HG02798 (cell line): ENCODE data around the gene TCHH.
"Not testable (repeated sequence)": the region's sequence is repeated elsewhere in the genome, so short reads cannot be mapped to it uniquely, and the experiment has no call there.

Experiments used
- ATAC-seq: cut with Tn5 transposase; IDR thresholded peaks from one replicate; pipeline ENCODE4 v1.9.1; 2021; ENCODE audit warnings: mild to moderate bottlenecking; ENCODE audit not compliant: unreplicated experiment, poor library complexity

TCHH gene

DNA sequence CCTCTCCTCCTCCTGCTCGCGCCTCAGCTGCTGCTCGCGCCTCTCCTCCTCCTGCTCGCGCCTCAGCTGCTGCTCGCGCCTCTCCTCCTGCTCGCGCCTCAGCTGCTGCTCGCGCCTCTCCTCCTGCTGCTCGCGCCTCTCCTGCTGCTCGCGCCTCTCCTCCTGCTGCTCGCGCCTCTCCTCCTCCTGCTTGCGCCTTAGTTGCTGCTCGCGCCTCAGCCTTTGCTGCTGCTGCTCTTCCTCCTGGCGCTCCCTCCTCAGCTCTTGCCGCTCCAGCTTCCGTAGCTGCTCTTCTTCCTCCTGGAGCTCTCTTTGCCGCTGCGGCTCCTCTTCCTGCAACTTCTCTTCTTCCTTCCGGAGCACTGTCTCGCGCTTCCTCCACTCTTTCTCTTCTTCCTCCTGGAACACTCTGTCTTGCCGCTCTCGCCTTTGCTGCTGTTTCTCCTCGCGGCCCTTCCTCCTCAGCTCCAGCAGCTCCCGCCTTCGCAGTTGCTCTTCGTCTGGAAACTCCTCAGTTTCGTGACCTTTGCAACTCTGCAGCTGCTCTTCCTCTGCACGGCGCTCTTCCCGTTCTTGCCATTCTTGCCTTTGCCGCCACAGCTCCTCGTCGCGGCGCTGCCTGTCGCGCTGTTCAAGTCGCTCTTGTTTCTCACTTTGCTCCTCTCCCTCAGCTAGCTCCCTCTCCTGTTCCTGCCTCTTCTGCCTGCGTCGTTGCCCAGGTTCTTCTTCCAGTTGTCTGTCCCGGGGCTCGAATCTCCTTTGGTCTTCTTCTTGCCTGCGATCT, 3.0 kb downstream of the TCHH start:
- no peak for ATAC-seq

DNA sequence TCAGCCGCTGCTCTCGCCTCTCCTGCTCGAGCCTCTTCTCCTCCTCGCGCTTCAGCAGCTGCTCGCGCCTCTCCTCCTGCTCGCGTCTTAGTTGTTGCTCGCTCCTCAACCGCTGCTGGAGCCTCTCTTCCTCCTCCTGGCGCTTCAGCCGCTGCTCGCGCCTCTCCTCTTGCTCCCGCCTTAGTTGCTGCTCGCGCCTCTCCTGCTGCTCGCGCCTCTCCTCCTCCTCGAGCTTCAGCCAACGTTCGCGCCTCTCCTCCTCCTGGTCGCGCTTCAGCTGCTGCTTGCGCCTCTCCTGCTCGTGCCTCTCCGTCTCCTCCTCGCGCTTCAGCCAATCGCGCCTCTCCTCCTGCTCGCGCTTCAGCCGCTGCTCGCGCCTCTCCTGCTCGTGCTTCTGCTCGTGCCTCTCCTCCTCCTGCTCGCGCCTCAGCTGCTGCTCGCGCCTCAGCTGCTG, 3.7 kb downstream of the TCHH start:
- ATAC-seq = no peak

DNA sequence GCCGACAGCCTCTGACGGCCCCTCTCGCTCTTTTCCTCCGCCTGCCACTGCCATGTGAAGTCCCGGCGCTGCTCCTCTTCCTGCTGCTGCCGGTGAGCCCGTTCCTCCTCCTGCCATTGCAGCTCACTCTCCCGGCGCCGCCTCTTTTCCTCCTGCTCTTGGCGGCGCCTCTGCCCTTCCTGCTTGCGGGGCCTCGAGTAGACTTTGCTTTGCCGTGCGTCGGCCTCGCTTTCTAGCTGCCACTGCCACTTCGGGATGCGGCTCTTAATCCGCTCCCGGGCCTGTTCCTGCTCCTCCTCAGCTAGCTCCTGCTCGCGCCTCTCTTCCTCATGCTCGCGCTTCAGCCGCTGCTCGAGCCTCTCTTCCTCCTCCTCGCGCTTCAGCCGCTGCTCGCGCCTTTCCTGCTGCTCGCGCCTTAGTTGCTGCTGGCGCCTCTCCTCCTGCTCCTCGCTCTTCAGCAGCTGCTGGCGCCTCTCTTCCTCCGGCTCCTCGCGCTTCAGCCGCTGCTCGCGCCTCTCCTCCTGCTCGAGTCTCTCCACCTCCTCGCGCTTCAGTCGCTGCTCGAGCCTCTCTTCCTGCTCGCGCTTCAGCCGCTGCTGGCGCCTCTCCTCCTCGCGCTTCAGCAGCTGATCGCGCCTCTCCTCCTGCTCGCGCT, 4.3 kb downstream of the TCHH start:
- ATAC-seq = no peak

DNA sequence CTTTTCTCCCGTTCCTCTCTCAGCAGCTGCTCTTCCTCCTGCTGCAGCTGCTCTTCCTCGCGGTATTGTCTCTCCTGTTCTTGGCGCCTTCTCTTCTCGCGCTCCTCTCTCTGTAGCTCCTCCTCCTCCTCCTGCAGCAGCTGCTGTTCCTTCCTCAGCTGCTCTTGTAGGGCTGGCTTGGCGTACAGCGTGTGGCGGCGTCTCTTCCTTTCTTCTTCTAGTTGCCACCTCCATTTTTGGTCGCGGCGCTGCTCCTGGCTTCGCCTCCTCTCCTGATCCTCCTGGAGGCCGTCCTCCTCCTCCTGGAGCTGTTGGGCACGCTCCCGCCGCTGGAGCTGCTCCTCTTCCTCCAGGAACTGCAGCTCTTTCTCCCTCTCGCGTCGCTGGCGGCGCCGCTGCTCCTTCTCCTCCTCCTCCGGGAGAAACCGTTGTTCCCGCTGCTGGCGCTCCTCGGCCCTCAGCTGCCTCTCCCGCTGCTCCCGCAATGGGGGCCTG, 4.8 kb downstream of the TCHH start:
- ATAC-seq = no peak

DNA sequence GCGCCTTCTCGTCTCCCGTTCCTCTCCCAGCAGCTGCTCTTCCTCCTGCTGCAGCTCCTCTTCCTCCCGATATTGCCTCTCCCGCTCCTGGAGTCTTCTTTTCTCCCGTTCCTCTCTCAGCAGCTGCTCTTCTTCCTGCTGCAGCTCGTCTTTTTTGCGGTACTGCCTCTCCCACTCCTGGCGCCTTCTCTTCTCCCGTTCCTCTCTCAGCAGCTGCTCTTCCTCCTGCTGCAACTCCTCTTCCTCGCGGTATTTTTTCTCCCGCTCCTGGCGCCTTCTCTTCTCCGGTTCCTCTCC, 5.3 kb downstream of the TCHH start:
- ATAC-seq = no peak

DNA sequence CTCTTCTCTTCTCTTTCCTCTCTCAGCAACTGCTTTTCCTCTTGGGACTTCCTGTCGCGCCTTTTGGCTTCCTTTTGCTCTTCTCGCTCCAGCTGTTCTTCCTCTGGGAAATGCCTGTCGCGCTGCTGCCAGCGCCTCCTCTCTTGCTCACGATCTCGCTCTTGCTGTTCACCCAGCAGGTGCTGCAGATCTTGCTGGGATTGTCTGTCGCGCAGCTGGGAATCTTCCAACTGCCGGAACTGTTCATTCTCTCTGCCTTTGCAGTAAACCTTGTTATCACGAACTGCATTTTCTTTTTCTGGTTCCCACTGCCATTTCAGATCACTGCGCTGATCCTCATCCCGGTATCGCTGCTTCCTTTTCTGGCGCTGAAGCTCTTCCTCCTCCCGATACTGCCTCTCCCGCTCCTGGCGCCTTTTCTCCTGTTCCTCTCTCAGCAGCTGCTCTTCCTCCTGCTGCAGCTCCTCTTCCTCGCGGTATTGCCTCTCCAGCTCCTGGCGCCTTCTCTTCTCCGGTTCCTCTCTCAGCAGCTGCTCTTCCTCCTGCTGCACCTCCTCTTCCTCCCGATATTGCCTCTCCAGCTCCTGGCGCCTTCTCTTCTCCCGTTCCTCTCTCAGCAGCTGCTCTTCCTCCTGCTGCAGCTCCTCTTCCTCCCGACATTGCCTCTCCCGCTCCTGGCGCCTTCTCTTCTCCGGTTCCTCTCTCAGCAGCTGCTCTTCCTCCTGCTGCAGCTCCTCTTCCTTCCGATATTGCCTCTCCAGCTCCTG, 5.8 kb downstream of the TCHH start:
- no peak for ATAC-seq

DNA sequence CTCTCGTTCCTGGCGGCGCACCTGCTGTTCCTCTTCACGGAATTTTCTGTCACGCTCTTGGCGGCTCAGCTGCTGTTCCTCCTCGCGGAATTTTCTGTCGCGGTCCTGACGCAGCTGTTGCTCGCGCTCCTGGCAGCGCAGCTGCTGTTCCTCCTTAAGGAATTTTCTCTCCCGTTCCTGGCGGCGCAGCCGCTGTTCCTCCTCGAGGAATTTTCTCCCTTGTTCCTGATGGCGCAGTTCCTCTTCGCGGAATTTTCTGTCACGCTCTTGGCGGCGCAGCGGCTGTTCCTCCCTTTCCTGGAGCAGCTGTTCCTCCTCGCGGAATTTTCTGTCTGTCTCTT, 6.4 kb downstream of the TCHH start:
- no peak for ATAC-seq

DNA sequence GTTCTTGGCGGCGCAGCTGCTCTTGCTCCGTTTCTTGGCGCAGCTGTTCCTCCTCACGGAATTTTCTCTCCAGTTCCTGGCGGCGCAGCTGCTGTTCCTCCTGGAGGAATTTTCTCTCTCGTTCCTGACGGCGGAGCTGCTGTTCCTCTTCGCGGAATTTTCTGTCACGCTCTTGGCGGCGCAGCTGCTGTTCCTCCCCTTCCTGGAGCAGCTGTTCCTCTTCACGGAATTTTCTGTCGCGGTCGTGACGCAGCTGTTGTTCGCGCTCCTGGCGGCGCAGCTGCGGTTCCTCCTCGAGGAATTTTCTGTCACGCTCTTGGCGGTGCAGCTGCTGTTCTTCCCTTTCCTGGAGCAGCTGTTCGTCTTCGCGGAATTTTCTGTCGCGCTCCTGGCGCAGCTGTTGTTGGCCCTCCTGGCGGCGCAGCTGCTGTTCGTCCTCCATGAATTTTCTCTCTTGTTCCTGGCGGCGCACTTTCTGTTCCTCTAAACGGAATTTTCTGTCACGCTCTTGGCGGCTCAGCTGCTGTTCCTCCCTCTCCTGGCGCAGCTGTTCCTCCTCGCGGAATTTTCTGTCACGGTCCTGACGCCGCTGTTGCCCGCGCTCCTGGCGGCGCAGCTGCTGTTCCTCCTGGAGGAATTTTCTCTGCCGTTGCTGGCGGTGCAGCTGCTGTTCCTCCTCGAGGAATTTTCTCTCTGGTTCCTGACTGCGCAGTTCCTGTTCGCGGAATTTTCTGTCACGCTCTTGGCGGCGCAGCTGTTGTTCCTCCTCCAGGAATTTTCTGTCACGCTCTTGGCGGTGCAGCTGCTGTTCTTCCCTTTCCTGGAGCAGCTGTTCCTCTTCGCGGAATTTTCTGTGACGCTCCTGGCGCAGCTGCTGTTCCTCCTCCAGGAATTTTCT, 7.0 kb downstream of the TCHH start:
- ATAC-seq = no peak

DNA sequence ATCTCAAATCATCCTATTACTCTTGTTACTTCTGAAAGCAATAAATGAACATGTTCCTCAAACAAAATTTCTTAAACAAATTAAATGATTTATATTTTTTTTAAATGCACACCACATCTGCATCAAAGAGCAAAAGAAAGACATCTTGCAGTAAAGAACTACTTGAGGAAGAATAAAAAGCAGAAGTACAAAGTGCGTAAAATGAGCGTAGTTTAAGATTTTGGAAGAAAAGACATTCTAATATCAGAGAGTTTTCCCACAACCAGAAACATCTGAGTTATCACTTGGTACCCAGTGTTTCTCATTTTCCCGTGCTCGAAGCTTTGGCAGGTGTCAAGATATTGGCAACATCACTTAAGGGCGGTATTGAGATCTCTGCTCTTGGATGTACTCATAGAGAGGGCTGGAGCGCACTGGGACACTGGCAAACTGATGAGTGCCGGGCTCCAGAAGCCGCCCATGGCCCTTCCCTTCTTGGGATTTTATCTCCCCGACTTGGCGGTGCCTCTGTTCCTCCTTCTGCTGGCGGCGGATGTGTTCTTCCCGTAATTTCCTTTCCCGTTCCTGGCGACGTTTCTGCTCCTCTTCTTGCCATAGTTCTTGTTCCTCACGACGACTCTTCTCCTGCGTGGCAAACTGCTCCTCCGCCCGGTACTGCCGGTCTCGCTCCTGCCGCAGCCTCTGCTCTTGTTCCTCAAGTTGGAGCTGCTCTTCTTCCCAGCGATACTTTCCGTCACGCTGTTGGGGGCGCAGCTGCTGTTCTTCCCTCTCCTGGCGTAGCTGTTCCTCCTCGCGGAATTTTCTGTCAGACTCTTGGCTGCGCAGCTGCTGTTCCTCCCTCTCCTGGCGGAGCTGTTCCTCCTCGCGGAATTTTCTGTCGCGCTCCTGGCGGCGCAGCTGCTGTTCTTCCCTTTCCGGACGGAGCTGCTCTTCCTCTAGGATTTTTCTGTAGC, 7.9 kb downstream of the TCHH start:
- no peak for ATAC-seq

DNA sequence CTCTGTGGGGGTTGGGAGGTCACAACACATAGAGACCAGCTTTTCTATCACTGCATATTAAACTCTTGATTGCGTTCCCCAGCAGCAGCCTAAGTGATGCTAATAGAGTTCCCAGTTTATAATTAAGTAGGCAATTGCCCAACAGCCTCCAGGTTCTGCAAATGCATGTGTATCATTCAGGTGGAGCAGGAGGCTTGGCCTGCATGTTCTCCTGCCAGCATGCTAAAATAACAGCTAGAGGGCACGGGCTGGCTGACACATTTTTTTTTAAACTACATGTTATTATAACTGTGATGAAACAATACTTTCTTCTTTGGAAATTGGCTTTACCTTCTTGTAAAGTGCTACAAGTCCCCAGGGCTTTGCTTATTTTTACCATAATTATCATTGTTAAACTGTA, 10.4 kb downstream of the TCHH start:
- ATAC-seq = no peak

DNA sequence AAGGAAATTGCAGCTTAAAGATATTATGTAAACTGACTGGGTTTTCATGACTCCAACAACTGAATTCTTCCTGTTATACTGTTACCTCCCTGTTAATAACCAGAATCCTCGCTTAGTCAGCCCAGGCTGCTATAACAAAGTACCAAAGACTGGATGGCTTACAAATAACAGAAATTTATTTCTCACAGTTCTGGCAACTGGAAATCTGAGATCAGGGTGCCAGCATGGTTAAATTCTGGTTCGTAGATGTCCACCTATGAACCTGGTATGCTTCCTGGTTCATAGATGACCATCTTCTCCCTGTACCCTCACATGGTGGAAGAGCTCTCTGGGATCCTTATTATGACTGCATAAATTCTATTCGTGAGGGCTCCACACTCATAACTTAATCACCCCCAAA, 18.3 kb downstream of the TCHH start:
- no peak for ATAC-seq

DNA sequence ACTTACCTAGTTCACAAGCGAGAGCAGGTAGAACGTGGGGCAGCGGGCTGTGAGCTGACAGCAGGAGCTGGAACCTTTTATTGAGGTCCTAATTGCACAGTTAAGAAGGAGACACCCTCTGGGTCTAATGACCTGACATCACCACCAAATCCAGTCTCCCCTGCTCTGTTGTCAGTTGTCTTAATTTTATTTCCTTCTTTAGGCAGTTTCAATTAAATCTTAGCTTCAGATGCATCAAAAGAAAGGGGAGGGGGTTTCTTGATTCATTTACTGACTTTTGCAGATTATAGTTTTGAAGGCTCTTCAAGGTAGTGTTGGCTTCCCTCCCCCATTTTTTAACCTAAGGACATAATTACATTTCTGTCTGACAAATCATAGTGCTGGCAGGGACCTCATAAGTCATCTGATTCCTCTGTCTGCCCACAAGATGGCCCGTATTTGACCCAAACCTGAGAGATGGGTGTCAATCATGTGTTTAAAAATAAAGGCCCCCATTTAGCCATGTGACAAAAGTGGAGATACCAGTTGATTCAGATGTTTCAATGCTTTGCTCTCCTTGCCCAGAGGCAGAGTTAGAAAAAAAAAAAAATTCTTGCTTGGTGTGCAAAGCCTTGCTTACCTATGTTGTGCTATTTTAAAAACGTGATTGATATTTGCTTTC, 26.1 kb downstream of the TCHH start, which contains the start of gene TCHHL1:
Gene TCHHL1 (minus strand): TSS at position 51 of the 661 bp plus-strand sequence. CDS start 921 bp downstream, outside the sequence.
- no peak for ATAC-seq

DNA sequence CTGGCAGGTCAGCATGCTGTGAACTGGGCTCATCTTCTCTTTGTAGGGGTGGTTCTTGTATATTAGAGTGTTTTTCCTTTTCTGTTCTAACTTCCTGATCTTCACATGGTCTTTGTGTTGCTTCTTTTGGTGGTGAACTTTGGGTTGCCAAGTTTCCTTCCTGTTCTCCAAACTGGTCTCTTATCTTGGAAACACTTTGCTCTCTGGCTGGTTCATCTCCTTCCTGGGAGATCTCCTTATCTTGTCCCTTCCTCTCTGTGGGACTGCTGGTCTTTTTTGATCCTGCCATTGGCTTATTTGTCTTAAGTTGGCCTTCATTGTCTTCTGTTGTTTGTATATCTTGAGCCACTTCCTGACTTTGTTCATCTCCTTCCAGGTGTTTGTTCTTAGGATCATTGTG, 28.5 kb downstream of the TCHH start:
- ATAC-seq = no peak

DNA sequence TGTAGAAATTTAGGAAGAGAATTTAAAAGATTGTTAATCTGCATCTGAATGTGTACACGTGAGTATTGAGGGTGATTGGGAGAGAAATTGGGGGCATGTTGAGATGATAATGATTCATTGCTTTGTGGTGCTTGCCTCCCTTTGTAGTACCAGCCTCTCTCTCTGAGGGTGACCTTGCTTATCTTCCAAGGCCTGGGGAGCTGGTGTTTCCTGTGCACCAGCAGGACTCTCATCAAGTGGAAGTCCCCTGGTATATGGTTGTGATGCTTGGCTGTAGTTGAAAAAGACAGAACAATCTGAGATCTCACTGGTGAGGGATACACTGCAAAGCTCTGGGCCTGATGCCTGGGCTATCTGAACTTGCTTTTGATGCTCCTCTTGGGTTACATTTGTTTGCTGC, 30.4 kb downstream of the TCHH start:
- ATAC-seq = no peak

DNA sequence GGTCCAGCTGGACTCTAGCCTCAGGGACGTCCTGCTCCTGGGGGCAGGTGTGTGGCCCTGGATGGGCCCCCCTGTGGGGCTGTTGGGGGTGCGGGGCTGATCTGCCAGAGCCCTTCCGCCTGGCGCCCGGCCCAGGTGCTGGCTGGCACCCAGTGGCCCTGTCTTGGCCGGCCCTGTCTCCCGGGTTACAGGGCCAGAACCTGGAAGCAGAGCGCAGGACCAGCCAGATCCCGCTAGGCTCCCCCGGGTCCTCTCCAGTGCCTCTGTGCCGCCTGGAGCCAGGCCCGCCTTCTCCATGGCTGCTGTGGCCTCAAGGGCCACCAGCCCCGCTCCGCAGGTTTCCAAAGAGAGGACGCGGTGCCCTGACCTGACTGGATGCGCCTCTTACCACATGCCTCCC, 34.2 kb downstream of the TCHH start:
- not testable (repeated sequence) for ATAC-seq

DNA sequence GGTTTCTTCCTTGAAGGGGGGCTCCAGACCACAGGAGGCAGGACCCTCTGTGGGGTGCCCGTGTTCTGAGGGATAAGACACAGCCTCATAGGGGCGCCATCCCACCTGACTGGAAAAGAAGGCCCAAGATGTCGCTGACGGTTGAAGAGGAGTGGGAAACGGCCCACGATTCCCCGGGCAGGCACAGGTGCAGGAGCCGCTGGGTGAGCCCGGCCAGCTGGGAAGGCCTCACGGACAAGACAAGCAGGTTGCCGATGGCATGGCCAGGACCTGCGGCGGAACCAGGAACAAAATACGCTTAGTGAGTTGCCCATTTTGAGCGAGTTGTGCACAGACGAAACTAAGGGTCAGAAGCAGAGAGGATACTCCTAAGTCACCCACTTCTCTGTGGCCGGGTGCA, 34.8 kb downstream of the TCHH start:
- ATAC-seq = not testable (repeated sequence)

DNA sequence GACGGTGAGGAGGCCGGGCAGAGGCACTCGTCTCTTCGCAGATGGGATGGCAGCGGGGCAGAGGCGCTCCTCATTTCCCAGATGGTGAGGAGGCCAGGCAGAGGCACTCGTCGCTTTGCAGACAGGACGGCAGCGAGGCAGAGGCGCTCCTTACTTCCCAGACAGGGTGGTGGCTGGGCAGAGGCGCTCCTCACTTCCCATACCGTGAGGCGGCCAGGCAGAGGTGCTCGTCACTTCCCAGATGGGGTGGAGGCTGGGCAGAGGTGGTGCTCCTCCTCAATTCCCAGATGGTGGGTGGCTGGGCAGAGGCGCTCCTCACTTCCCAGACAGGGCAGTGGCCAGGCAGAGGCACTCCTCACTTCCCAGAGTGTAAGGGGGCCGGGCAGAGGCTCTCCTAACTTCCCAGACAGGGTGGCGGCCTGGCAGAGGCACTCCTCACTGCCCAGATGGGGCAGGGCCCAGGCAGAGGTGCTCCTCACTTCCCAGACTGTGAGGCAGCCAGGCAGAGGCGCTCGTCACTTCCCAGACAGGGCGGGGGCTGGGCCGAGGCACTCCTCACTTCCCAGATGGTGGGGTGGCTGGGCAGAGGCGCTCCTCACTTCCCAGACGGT, 36.3 kb downstream of the TCHH start:
- ATAC-seq = no peak

DNA sequence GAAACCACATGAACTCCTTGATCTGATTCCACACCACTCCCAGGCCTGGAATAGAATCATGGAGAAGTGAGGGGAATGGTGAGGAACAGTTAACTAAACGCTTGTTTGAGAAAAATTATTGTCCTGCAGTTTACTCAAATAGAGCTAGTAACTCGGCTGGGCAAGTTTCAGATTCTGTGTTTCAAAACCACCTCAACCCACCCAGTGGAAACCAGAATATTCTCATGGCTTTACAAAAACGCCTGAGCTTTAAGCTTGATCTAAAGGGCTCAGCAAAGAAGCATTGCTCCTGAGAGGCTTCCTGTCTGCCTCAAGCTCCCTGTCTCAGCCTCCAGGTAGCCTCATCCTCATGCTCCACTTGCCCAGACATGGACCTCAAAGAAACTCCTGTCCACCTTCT, 42.9 kb downstream of the TCHH start:
- no peak for ATAC-seq
